Activated CD4-positive, alpha-beta T cell treated with anti-CD3 and anti-CD28 coated beads, Interleukin-2, amount 50 U/mL, for 4 hours (primary cell): ENCODE results near the gene AFMID.
A peak's percentile ranks its signal among the peaks of the same experiment; 100 is the strongest.

ENCODE experiments used
- DNase-seq, 2 experiments: peaks; one replicate each; pipeline ENCODE4 v3.0.0-alpha.2; 2020

Gene AFMID

GRCh38 chr17:78180508-78180907, 6.7 kb upstream of the AFMID start:
- no peak for DNase-seq

GRCh38 chr17:78182504-78182903, 4.7 kb upstream of the AFMID start:
- DNase-seq, result no peak

- DNase-seq, result no peak
Observed at GRCh38 chr17:78183916-78184315, 3.2 kb upstream of the AFMID start.

- DNase-seq, result no peak
Observed at GRCh38 chr17:78184351-78184750, 2.8 kb upstream of the AFMID start.

- no peak for DNase-seq
Observed at GRCh38 chr17:78184868-78185267, 2.3 kb upstream of the AFMID start.

- DNase-seq, result no peak
Observed at GRCh38 chr17:78185981-78186691, 1.0 kb upstream of the AFMID start.

GRCh38 chr17:78196716-78197115, 9.6 kb downstream of the AFMID start:
- no peak for DNase-seq

- DNase-seq, result no peak
Observed at GRCh38 chr17:78197147-78197832, 10.1 kb downstream of the AFMID start.

- DNase-seq, result no peak
Observed at GRCh38 chr17:78200451-78200850, 13.3 kb downstream of the AFMID start.

- DNase-seq, result no peak
Observed at GRCh38 chr17:78202666-78203065, 15.5 kb downstream of the AFMID start.

- no peak for DNase-seq
Observed at GRCh38 chr17:78204387-78205123, 17.4 kb downstream of the AFMID start.

- no peak for DNase-seq
Observed at GRCh38 chr17:78205124-78205775, 18.1 kb downstream of the AFMID start.

GRCh38 chr17:78206298-78206697, 19.1 kb downstream of the AFMID start:
- no peak for DNase-seq

- DNase-seq, result no peak
Observed at GRCh38 chr17:78208486-78208885, 21.3 kb downstream of the AFMID start.

- DNase-seq, result no peak
Observed at GRCh38 chr17:78210111-78210510, 22.9 kb downstream of the AFMID start.

GRCh38 chr17:78211032-78211431, 23.9 kb downstream of the AFMID start:
- no peak for DNase-seq

GRCh38 chr17:78214016-78214705, 27.0 kb downstream of the AFMID start, which contains the start of gene BIRC5:
TSS of gene BIRC5 (plus strand) at chr17:78214253. CDS start at chr17:78214317, 64 bp downstream.
- peak; percentile 85 to 88 for DNase-seq

- DNase-seq, result no peak
Observed at GRCh38 chr17:78214706-78215061, 27.5 kb downstream of the AFMID start.

- DNase-seq, result no peak
Observed at GRCh38 chr17:78219396-78220150, 32.4 kb downstream of the AFMID start.

- no peak for DNase-seq
Observed at GRCh38 chr17:78223061-78223460, 35.9 kb downstream of the AFMID start.

GRCh38 chr17:78223765-78224164, 36.6 kb downstream of the AFMID start:
- DNase-seq, result no peak
